ENCODE results near the gene TNFRSF14. TPM values are rescaled to one million over a fixed set of nuclear protein-coding genes. Genes with fewer than 3 reads are reported as not detected.

TNFRSF14 gene
- total and polyA plus RNA-seq, 2 experiments from 2014 or later: not detected

GRCh38 chr1:2507744-2508155 lies 48.4 kb upstream of the TNFRSF14 start:
- H2AFZ ChIP-seq: no peak overlapping the region
- H3K27ac Mint-ChIP-seq: no peak overlapping the region
- H3K9me3 Mint-ChIP-seq: no peaks in the 10 kb centered on the region
- no peak overlapping the region for H3K27ac ChIP-seq (ENCODE audit: low read depth)
- no peaks in the 10 kb centered on the region; the same call in 1 of the 2 replicates for H3K36me3 ChIP-seq (ENCODE audit: insufficient read depth)
- no peaks in the 10 kb centered on the region for H3K79me2 ChIP-seq (replicated peaks; ENCODE audit: insufficient read depth)
- no peak for TF ChIP-seq REST (IDR thresholded peaks at IDR 0.05; ENCODE audit: unreplicated experiment)
- TF ChIP-seq POLR2AphosphoS5 (IDR thresholded peaks at IDR 0.05; ENCODE audit: low read depth): no peak
- TF ChIP-seq EZH2phosphoT487 (IDR thresholded peaks at IDR 0.05; ENCODE audit: unreplicated experiment): no peak
- no peak for TF ChIP-seq NANOG (IDR thresholded peaks at IDR 0.05; ENCODE audit: borderline replicate concordance)
- TF ChIP-seq CTCF (conservative IDR thresholded peaks at IDR 0.05; ENCODE audit: low read depth in 2 of 2): no peak
- no peaks in the 10 kb centered on the region for H3F3A ChIP-seq (replicated peaks; ENCODE audit: low read depth)
- no peaks in the 10 kb centered on the region for H3K9me2 ChIP-seq (ENCODE audit: insufficient read depth)
- H3K4me3 ChIP-seq: no peak overlapping the region
- no peak overlapping the region for H3K4me3 Mint-ChIP-seq
- peaks cover 7% of the 10 kb centered on the region for H3K27me3 Mint-ChIP-seq (ENCODE audit: insufficient read depth, low read depth, poor library complexity)
- no peaks in the 10 kb centered on the region for H3K4me1 ChIP-seq (ENCODE audit: insufficient read depth)
- peaks cover 16% of the 10 kb centered on the region for H3K36me3 Mint-ChIP-seq (ENCODE audit: low read depth)
- no peak for ATAC-seq
- no peaks in the 10 kb centered on the region; the same call in 1 of the 2 replicates for H4K20me1 ChIP-seq (replicated peaks; ENCODE audit: insufficient read depth)
- no peaks in the 10 kb centered on the region for H3K27me3 ChIP-seq (ENCODE audit: insufficient read depth)
- H3K4me1 Mint-ChIP-seq: no peaks in the 10 kb centered on the region
- DNase-seq (ENCODE audit: low spot score): no peak
- no peak overlapping the region for H3K4me2 ChIP-seq

- DNase-seq (ENCODE audit: low spot score) (no peak), ATAC-seq (no peak)
- no peak overlapping the region for H3K27ac ChIP-seq (ENCODE audit: low read depth)
- no peaks in the 10 kb centered on the region; the same call in 1 of the 2 replicates for H4K20me1 ChIP-seq (replicated peaks; ENCODE audit: insufficient read depth)
- H3K27me3 ChIP-seq (ENCODE audit: insufficient read depth): no peaks in the 10 kb centered on the region
- H3K4me3 ChIP-seq: no peak overlapping the region
- H3K36me3 Mint-ChIP-seq (ENCODE audit: low read depth): peaks cover 16% of the 10 kb centered on the region
- H3K4me1 Mint-ChIP-seq: no peaks in the 10 kb centered on the region
- H3K27ac Mint-ChIP-seq: no peak overlapping the region
- H3K9me2 ChIP-seq (ENCODE audit: insufficient read depth): no peaks in the 10 kb centered on the region
- H3K4me3 Mint-ChIP-seq: no peak overlapping the region
- no peak overlapping the region for H3K4me2 ChIP-seq
- no peaks in the 10 kb centered on the region for H3K4me1 ChIP-seq (ENCODE audit: insufficient read depth)
- no peaks in the 10 kb centered on the region for H3F3A ChIP-seq (replicated peaks; ENCODE audit: low read depth)
- peaks cover 3% of the 10 kb centered on the region for H3K27me3 Mint-ChIP-seq (ENCODE audit: insufficient read depth, low read depth, poor library complexity)
- no peaks in the 10 kb centered on the region for H3K79me2 ChIP-seq (replicated peaks; ENCODE audit: insufficient read depth)
- H3K9me3 Mint-ChIP-seq: no peaks in the 10 kb centered on the region
- no peak overlapping the region for H2AFZ ChIP-seq
- no peaks in the 10 kb centered on the region; the same call in 1 of the 2 replicates for H3K36me3 ChIP-seq (ENCODE audit: insufficient read depth)
- no peak for TF ChIP-seq REST (IDR thresholded peaks at IDR 0.05; ENCODE audit: unreplicated experiment)
- no peak for TF ChIP-seq NANOG (IDR thresholded peaks at IDR 0.05; ENCODE audit: borderline replicate concordance)
- TF ChIP-seq ZNF114 (CRISPR knock-in tag; IDR thresholded peaks at IDR 0.05): no peak
- no peak for TF ChIP-seq STAT1 (IDR thresholded peaks at IDR 0.05; ENCODE audit: unreplicated experiment)
Observed at GRCh38 chr1:2508180-2508579, 48.0 kb upstream of the TNFRSF14 start.
